Psoas muscle (tissue), 8 donors: ENCODE data around the gene POTEF. TPM values are rescaled to one million over a fixed set of nuclear protein-coding genes. Genes with fewer than 3 reads are reported as not detected.
"Not testable (repeated sequence)": the region's sequence is repeated elsewhere in the genome, so short reads cannot be mapped to it uniquely, and the experiment has no call there.

Source experiments
- ATAC-seq, 4 donors: fragments of 200-7000 bp; cut with Tn5 transposase; one replicate each; pipeline ENCODE4 v1.9.1; 2020; ENCODE audit warnings: moderate library complexity in 3 of 4, mild to moderate bottlenecking in 2 of 4
- DNase-seq, 2 donors: peaks; one replicate each; pipeline ENCODE4 v3.0.0-alpha.2; 2020
- H3K27ac ChIP-seq: fragments of 200-600 bp; one replicate; pipeline ENCODE4 v1.8.0; 2022
- H3K27me3 ChIP-seq, 3 donors: fragments of 200-600 bp in 1 of 3; one replicate each; pipeline versions ENCODE4 v1.6.1 to v1.8.0; 2013 to 2022; ENCODE audit warnings: low read length in 2 of 3, mild to moderate bottlenecking in 2 of 3, moderate library complexity in 1 of 3; ENCODE audit not compliant: insufficient read depth in 3 of 3
- H3K36me3 ChIP-seq, 2 donors: fragments of 200-600 bp in 1 of 2; one replicate each; pipeline versions ENCODE4 v1.6.1 to v1.8.0; 2013 to 2022; ENCODE audit warnings: low read depth in 1 of 2, mild to moderate bottlenecking in 1 of 2, moderate library complexity in 1 of 2; ENCODE audit not compliant: insufficient read depth in 1 of 2
- H3K4me1 ChIP-seq: fragments of 200-600 bp; one replicate; pipeline ENCODE4 v1.8.0; 2022
- H3K4me3 ChIP-seq: fragments of 200-600 bp; one replicate; pipeline ENCODE4 v1.8.0; 2022; ENCODE audit warnings: mild to moderate bottlenecking
- H3K9me3 ChIP-seq: fragments of 200-600 bp; one replicate; pipeline ENCODE4 v1.8.0; 2022
- WGBS, 3 donors: extraction: QIAGEN DNeasy Blood & Tissue Kit; methylation state at CpG; one replicate each; pipeline versions ENCODE4 v1.1.6 to v1.1.7; 2013; 5-methylcytosine and 5-hydroxymethylcytosine counted together
- intact Hi-C, 2 donors: fragments of 100-400 bp; cut with DNase I; formaldehyde crosslinking; loops; one replicate each; pipeline versions ENCODE4 v1.11.0 to v1.14.2; 2022
- polyA plus RNA-seq, 3 donors: library from polyadenylated mRNA; stranded (reverse); fragments of 200-250 nt; gene quantifications; one replicate each; pipeline ENCODE4 v1.2.3, GENCODE V29; 2013
- total RNA-seq, 4 donors: library from RNA; stranded (reverse); fragmentation: NEBNext Ultra II Directional in 2 of 4; extraction: Animal tissue kit (Norgen Biotek cat#: 25700) in 2 of 4; gene quantifications; one replicate each; pipeline versions ENCODE4 v1.2.1 to v1.2.4, GENCODE V29; 2021 to 2023
- donor health status: healthy with polysubstance abuse.
- donor health status: DM: no; HTN: no; CAD: no; lungs with moderate emphysema.
- donor health status: Bipolar disorder and iron deficiency.
- donor health status: healthy.
- donor health status: DM: yes; HTN: yes; CAD: no.
- donor health status: DM: no; HTN: no; CAD: no.
- donor health status: DM: no; HTN: no; CAD: no.
- donor health status: DM: yes; HTN: yes; CAD: no.

POTEF gene
- total and polyA plus RNA-seq, 7 donors, result not detected

GRCh38 chr2:130048422-130048821 lies 80.6 kb downstream of the POTEF start:
- H3K4me3 ChIP-seq, H3K4me1 ChIP-seq, H3K27me3 ChIP-seq, H3K9me3 ChIP-seq, H3K27ac ChIP-seq, intact Hi-C loops, ATAC-seq, H3K36me3 ChIP-seq, DNase-seq: not testable (repeated sequence)
- WGBS, 3 donors, result 45 to 67% (median 59%) methylated on average over 1 of the region's 4 CpGs

GRCh38 chr2:130038265-130038603 lies 90.8 kb downstream of the POTEF start:
- H3K4me1 ChIP-seq, ATAC-seq, H3K36me3 ChIP-seq, DNase-seq, H3K4me3 ChIP-seq, H3K27ac ChIP-seq, intact Hi-C loops, H3K9me3 ChIP-seq, H3K27me3 ChIP-seq: not testable (repeated sequence)
- WGBS, 3 donors, result 76 to 93% (median 79%) methylated on average over 4 to 16 of the region's 16 CpGs

- DNase-seq, H3K9me3 ChIP-seq, H3K36me3 ChIP-seq, intact Hi-C loops, ATAC-seq, H3K4me1 ChIP-seq, H3K4me3 ChIP-seq, H3K27me3 ChIP-seq, H3K27ac ChIP-seq: not testable (repeated sequence)
- WGBS, 3 donors, result 62 to 85% (median 77%) methylated on average over 1 of the region's 1 CpG
These were observed 103.1 kb downstream of the POTEF start for GRCh38 chr2:130025931-130026330.

Other genes with a start within 250 kb of the POTEF start
- gene RAB6C, start 149.6 kb downstream of the POTEF start, total RNA-seq, result under 1 TPM in 3 of 4 donors, not detected in 1; 0.08 to 0.11 (median 0.09) TPM
- under 1 TPM; 0.04 to 0.09 (median 0.06) TPM for gene RAB6C, start 149.6 kb downstream of the POTEF start, polyA plus RNA-seq
- gene CCDC74B, start 15.9 kb upstream of the POTEF start, total RNA-seq, result not detected
- gene CCDC74B, start 15.9 kb upstream of the POTEF start, polyA plus RNA-seq, result under 1 TPM; 0.12 to 0.37 (median 0.21) TPM
- 10 to 100 TPM; 17.7 to 26.1 (median 21.9) TPM for gene SMPD4, start 52.4 kb upstream of the POTEF start, total RNA-seq
- gene SMPD4, start 52.4 kb upstream of the POTEF start, polyA plus RNA-seq, result 10 to 100 TPM; 15.7 to 29.8 (median 24.8) TPM
- 100 to 1,000 TPM; 109 to 160 (median 140) TPM for gene MZT2B, start 53.0 kb upstream of the POTEF start, total RNA-seq
- 100 to 1,000 TPM in 2 of 3 donors, 10 to 100 TPM in 1; 65.3 to 107 (median 104) TPM for gene MZT2B, start 53.0 kb upstream of the POTEF start, polyA plus RNA-seq
- not detected for gene TUBA3E, start 69.2 kb upstream of the POTEF start, total RNA-seq
- gene TUBA3E, start 69.2 kb upstream of the POTEF start, polyA plus RNA-seq, result under 1 TPM in 2 of 3 donors, not detected in 1; 0.01 to 0.04 TPM
- 100 to 1,000 TPM in 3 of 4 donors, 10 to 100 TPM in 1; 74.4 to 118 (median 105) TPM for gene IMP4, start 213.7 kb upstream of the POTEF start, total RNA-seq
- 100 to 1,000 TPM; 148 to 270 (median 194) TPM for gene IMP4, start 213.7 kb upstream of the POTEF start, polyA plus RNA-seq
- gene PTPN18, start 226.8 kb upstream of the POTEF start, total RNA-seq, result 10 to 100 TPM in 1 of 4 donors, 1 to 10 TPM in 3; 6.4 to 10.5 (median 8.6) TPM
- gene PTPN18, start 226.8 kb upstream of the POTEF start, polyA plus RNA-seq, result 1 to 10 TPM; 6.0 to 8.7 (median 8.6) TPM